AG04450 (cell line): ENCODE data around the gene CDH13. TPM values are rescaled to one million over a fixed set of nuclear protein-coding genes. Genes with fewer than 3 reads are reported as not detected.

ENCODE experiments used
- CTCF ChIA-PET: fragments of 300-600, 350-600 bp; formaldehyde crosslinking; extraction: SDS; loops from one replicate; lab custom pipeline; 2022; ENCODE audit warnings: antibody characterized with exemption, inconsistent platforms; lab: Charles Lee
- POLR2A ChIA-PET: fragments of 350-600 bp; formaldehyde crosslinking; extraction: SDS; loops from one replicate; lab custom pipeline; 2021; ENCODE audit warnings: antibody characterized with exemption, inconsistent platforms; lab: Yijun Ruan, JAX
- DNase-seq: peaks from one replicate; pipeline ENCODE4 v3.0.0-alpha.2; 2011; ENCODE audit warnings: low read depth, low spot score
- H3K27ac ChIP-seq: one replicate; pipeline ENCODE4 v1.5.1; 2012; ENCODE audit warnings: low read depth, low read length, control low read depth
- H3K27me3 ChIP-seq: one replicate; pipeline ENCODE4 v1.6.0; 2012; ENCODE audit warnings: low read length; ENCODE audit not compliant: control insufficient read depth, insufficient read depth
- H3K4me3 ChIP-seq: 2 replicates; pipeline ENCODE4 v1.5.1; 2011; ENCODE audit warnings: mild to moderate bottlenecking, low read depth, low read length, control low read depth
- H3K9me3 ChIP-seq: 2 replicates; pipeline ENCODE4 v1.5.1; 2012; ENCODE audit warnings: low read length; ENCODE audit not compliant: control insufficient read depth, insufficient read depth
- polyA plus RNA-seq: library from polyadenylated mRNA; depleted of rRNA; stranded (reverse); fragments of >200 nt; gene quantifications from 2 replicates; pipeline ENCODE4 v1.2.3, GENCODE V29; 2011
- TF ChIP-seq, protein P1 (sequence below): IDR thresholded peaks from 2 replicates; pipeline ENCODE4 v1.5.1; 2011; ENCODE audit warnings: low read depth, low read length, control low read depth, inconsistent platforms

CDH13 gene
- polyA plus RNA-seq, 1 experiment = 55.0 TPM

DNA sequence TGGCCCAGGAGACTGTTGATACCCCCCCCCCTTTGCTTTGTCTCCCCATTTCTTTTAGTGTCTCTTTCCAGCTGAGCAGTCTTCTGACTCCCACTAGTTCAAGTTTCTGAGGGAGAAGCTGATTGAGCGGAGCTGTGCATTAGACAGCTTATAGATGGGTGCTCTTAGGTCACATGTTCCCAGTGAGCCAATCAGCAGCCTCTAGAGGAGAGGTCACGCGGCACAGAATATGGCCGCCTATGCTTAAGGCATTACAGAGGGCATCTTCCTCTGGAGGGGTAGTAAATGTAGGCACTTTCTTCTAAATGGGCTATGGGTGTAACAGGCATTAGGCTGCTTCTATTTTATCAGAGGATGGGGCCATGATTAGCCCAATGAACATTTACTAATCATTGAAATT lies 131.6 kb downstream of the CDH13 start:
- DNase-seq = no peak
- Histone ChIP-seq H3K27me3 (no peaks in the 10 kb centered on the region), H3K9me3 (no peaks in the 10 kb centered on the region), H3K4me3 (no peak overlapping the region), H3K27ac (no peak overlapping the region)
- CTCF ChIA-PET = interaction anchor here (1.0 kb wide), 1 partner anchor 10 kb away, joined by 3 read pairs; no protein-coding TSS in a partner anchor
- TF ChIP-seq, protein P1, sequence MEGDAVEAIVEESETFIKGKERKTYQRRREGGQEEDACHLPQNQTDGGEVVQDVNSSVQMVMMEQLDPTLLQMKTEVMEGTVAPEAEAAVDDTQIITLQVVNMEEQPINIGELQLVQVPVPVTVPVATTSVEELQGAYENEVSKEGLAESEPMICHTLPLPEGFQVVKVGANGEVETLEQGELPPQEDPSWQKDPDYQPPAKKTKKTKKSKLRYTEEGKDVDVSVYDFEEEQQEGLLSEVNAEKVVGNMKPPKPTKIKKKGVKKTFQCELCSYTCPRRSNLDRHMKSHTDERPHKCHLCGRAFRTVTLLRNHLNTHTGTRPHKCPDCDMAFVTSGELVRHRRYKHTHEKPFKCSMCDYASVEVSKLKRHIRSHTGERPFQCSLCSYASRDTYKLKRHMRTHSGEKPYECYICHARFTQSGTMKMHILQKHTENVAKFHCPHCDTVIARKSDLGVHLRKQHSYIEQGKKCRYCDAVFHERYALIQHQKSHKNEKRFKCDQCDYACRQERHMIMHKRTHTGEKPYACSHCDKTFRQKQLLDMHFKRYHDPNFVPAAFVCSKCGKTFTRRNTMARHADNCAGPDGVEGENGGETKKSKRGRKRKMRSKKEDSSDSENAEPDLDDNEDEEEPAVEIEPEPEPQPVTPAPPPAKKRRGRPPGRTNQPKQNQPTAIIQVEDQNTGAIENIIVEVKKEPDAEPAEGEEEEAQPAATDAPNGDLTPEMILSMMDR = no peak
- POLR2A ChIA-PET = no interaction called here

DNA sequence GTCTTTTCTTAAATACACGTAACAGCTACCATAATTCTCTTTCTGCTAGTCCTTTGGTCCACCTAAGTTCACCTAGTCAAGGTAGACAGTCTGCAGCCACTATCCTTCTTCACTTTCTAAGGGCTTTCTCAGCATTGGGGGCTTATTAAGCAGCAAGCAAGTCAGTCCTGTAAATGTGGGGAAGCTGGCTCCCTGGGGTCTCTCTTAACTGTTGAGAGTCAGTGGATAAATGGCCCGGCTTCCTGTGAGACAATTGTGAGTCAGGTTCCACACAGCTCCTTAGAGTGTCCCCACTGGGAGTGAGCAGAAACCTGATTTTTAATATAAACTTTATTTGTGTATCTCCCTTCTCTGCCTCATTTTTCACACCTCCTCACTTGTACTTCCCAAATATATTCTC lies 132.1 kb downstream of the CDH13 start:
- Histone ChIP-seq H3K9me3 (no peaks in the 10 kb centered on the region), H3K27ac (no peak overlapping the region), H3K4me3 (no peak overlapping the region), H3K27me3 (no peaks in the 10 kb centered on the region)
- TF ChIP-seq, protein P1 = no peak
- ChIA-PET CTCF (no interaction called here), POLR2A (no interaction called here)
- DNase-seq = no peak

DNA sequence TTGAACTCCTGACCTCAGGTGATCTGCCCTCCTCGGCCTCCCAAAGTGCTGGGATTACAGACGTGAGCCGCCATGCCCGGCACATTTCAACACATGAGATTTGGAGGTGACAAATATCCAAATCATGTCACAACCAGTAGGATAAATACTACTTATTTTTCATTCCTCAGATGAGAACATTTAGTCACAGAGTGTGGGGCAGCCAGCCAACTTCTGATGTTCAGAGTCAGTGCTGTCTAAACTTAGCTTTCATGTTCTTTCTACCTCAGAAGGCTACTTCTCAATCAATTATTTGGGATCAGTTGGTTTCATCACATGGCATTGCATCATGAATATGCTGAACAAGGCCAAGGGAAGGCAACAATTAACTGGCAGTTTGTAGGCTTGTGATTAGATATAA lies 134.5 kb downstream of the CDH13 start:
- CTCF ChIA-PET = interaction anchor here (1.2 kb wide), 1 partner anchor 158 kb away, joined by 4 read pairs; no protein-coding TSS in a partner anchor
- TF ChIP-seq, protein P1 = no peak
- H3K27ac ChIP-seq = no peak overlapping the region
- H3K4me3 ChIP-seq = no peak overlapping the region
- no peaks in the 10 kb centered on the region for H3K9me3 ChIP-seq
- POLR2A ChIA-PET = no interaction called here
- DNase-seq = peak; percentile 16
- H3K27me3 ChIP-seq = no peaks in the 10 kb centered on the region

DNA sequence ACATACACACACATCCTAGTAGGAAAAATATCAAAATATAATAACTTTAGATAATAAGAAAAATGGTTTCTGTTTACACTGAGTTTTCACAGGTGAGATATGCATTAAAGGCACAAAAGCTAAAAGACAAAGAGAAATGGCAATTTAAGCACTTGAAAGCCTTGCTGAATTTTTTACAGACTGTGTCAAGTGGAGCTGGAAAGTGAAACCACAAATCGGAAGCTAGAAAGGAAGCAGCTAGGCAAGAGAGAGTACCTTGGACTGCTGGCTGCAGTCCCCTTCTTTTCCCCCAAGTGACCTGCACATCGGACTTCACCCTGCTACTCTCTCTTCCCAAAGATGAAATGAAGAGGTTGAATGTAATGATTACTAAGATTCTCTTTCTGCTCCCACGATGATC lies 135.1 kb downstream of the CDH13 start:
- TF ChIP-seq, protein P1 = no peak
- Histone ChIP-seq H3K4me3 (peak overlapping the region; percentile 5), H3K27me3 (no peaks in the 10 kb centered on the region), H3K9me3 (no peaks in the 10 kb centered on the region), H3K27ac (no peak overlapping the region)
- DNase-seq = peak; percentile 2
- ChIA-PET CTCF (interaction anchor here (1.2 kb wide), 1 partner anchor 158 kb away, joined by 4 read pairs; no protein-coding TSS in a partner anchor), POLR2A (interaction anchor here (0.6 kb wide), 1 partner anchor 59 kb away, joined by 3 read pairs; no protein-coding TSS in a partner anchor)

DNA sequence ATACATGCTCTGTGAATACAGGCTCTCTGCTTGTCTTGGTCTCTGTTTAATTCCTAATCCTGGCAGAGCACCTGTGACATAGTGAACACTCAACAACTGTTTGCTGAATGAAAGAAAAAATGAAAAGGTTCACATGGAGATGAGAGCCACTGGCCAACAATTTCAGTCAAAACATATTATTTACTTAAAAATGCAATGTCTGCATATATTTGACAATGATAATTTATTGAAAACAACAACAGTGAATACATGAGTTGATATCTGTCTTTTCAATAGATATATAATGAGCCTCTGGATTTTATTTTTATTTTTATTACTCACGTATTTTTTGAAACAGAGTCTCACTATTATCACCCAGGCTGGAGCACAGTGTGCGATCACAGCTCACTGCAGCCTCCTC lies 136.6 kb downstream of the CDH13 start:
- no peak for DNase-seq
- ChIA-PET CTCF (no interaction called here), POLR2A (no interaction called here)
- TF ChIP-seq, protein P1 = no peak
- Histone ChIP-seq H3K4me3 (no peak overlapping the region), H3K27me3 (no peaks in the 10 kb centered on the region), H3K27ac (no peak overlapping the region), H3K9me3 (no peaks in the 10 kb centered on the region)
